ENCODE results near the gene SFXN3. TPM values are rescaled to one million over a fixed set of nuclear protein-coding genes. Genes with fewer than 3 reads are reported as not detected.

The SFXN3 gene
- total and polyA plus RNA-seq, 2 of the 13 experiments (the other 11 are each of a cell fraction or from before 2014, with no cell fraction given) = 16.8 to 71.5 TPM

- TF ChIP-seq ZNF678 (CRISPR knock-in tag; IDR thresholded peaks at IDR 0.05) = peak; percentile 86
- TF ChIP-seq MYC (CRISPR knock-in tag; IDR thresholded peaks at IDR 0.05; ENCODE audit: borderline replicate concordance) = peak; percentile 93
- TF ChIP-seq PLSCR1 (CRISPR knock-in tag; IDR thresholded peaks at IDR 0.05; ENCODE audit: borderline replicate concordance) = peak; percentile 66; the same call in 1 of the 2 replicates
- TF ChIP-seq ZNF383 (CRISPR knock-in tag; IDR thresholded peaks at IDR 0.05; ENCODE audit: borderline replicate concordance) = peak; percentile 71; the same call in 1 of the 2 replicates
- TF ChIP-seq ZNF512B (CRISPR knock-in tag; IDR thresholded peaks at IDR 0.05; ENCODE audit: borderline replicate concordance) = peak; percentile 76; the same call in 1 of the 2 replicates
- peak; percentile 90; the same call in 1 of the 2 replicates for TF ChIP-seq ZNF598 (CRISPR knock-in tag; IDR thresholded peaks at IDR 0.05; ENCODE audit: borderline replicate concordance)
- 0 out of 2 replicates have a peak, but pooled peaks have one; percentile 57 for TF ChIP-seq ZSCAN9 (CRISPR knock-in tag; IDR thresholded peaks at IDR 0.05; ENCODE audit: borderline replicate concordance)
- no peak for TF ChIP-seq HMGA1 (CRISPR knock-in tag; conservative IDR thresholded peaks at IDR 0.05)
- no peak for TF ChIP-seq ATM (IDR thresholded peaks at IDR 0.05; ENCODE audit: borderline replicate concordance)
- TF ChIP-seq ZNF609 (CRISPR knock-in tag; IDR thresholded peaks at IDR 0.05; ENCODE audit: borderline replicate concordance) = peak; percentile 34
- TF ChIP-seq ZNF570 (CRISPR knock-in tag; IDR thresholded peaks at IDR 0.05; ENCODE audit: borderline replicate concordance) = no peak
- no peak for TF ChIP-seq TBL1XR1 (IDR thresholded peaks at IDR 0.05; ENCODE audit: borderline replicate concordance, low read length, partially characterized antibody)
- TF ChIP-seq ZFP91 (CRISPR knock-in tag; IDR thresholded peaks at IDR 0.05; ENCODE audit: borderline replicate concordance) = peak; percentile 80
- peak; percentile 31; the same call in 1 of the 2 replicates for TF ChIP-seq ZNF253 (CRISPR knock-in tag; IDR thresholded peaks at IDR 0.05; ENCODE audit: borderline replicate concordance)
- 0 out of 2 replicates have a peak, but pooled peaks have one; percentile 31 for TF ChIP-seq ZNF326 (CRISPR knock-in tag; IDR thresholded peaks at IDR 0.05; ENCODE audit: borderline replicate concordance)
- TF ChIP-seq NPAS2 (CRISPR knock-in tag; IDR thresholded peaks at IDR 0.05; ENCODE audit: borderline replicate concordance) = no peak
These were observed 31.4 kb downstream of the SFXN3 start (continued) for GRCh38 chr10:101062232-101063049.
